ENCODE data around the gene MAP4. TPM values are rescaled to one million over a fixed set of nuclear protein-coding genes. Genes with fewer than 3 reads are reported as not detected.

MAP4 gene
- total RNA-seq, 1 donor from 2014 or later: 54.6 TPM

DNA sequence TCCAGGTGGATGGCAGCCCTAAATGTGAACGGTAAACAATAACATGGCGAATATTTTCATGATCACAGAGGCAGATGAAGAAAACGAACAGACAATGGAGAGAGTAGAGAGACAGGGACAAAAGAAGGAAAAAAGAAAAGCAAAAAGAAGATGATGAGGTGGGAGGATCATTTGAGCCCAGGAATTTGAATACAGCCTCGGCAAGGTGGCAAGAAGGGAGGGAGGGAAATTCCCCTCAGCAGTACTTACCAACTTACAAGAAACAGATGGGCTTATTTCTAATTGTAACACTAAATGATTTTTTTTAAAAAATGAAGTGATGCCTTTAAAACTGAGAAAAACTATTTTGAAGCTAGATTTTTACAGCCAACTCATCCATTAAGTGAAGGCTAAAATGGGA lies 6.0 kb upstream of the MAP4 start:
- no peak for DNase-seq (ENCODE audit: low spot score)
- TF ChIP-seq CTCF (IDR thresholded peaks at IDR 0.05): no peak
- TF ChIP-seq EZH2 (IDR thresholded peaks at IDR 0.05): no peak
- TF ChIP-seq EZH2phosphoT487 (IDR thresholded peaks at IDR 0.05): no peak
- peaks cover 16% of the 10 kb centered on the region for H3K4me1 ChIP-seq
- no peaks in the 10 kb centered on the region for H3K27me3 ChIP-seq
- H3K9me3 ChIP-seq (ENCODE audit: low read depth): no peaks in the 10 kb centered on the region
- H3K27ac Mint-ChIP-seq: no peak overlapping the region
- peaks cover 18% of the 10 kb centered on the region for H3K4me1 Mint-ChIP-seq
- no peak overlapping the region for H3K27ac ChIP-seq
- H3K79me2 ChIP-seq (ENCODE audit: low read depth): peaks cover 65% of the 10 kb centered on the region
- peaks cover 6% of the 10 kb centered on the region for H3K36me3 Mint-ChIP-seq
- no peaks in the 10 kb centered on the region for H3K36me3 ChIP-seq
- H3K4me3 ChIP-seq: no peak overlapping the region
- H3K4me3 Mint-ChIP-seq: no peak overlapping the region
- H3K9ac ChIP-seq: no peak overlapping the region
- no peaks in the 10 kb centered on the region for H3F3A ChIP-seq (ENCODE audit: low read depth)
- no peak overlapping the region for H3K4me2 ChIP-seq
- H3K9me3 Mint-ChIP-seq: peaks cover 2% of the 10 kb centered on the region
- peaks cover 11% of the 10 kb centered on the region for H4K20me1 ChIP-seq (ENCODE audit: low read depth)
- no peak overlapping the region for H2AFZ ChIP-seq (replicated peaks)
- H3K27me3 Mint-ChIP-seq (ENCODE audit: insufficient read depth, low read depth): no peaks in the 10 kb centered on the region

DNA sequence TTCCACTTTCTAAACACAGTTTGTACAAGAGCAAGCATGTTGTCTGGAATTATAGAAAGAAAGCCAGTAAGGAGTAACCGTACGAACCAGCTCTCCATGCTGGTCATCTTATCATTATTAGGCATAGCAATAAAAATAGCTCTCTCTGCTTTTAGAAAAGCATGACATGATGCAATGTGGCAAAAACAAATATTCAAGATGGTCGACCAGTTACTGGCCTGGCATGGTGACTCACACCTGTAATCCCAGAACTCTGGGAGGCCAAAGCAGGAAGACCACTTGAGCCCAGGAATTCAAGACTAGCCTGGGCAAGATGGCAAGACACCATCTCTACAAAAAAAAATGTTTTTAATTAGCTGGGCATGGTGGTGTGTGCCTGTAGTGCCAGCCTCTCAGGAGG lies 2.6 kb upstream of the MAP4 start:
- Mint-ChIP-seq H3K4me3 (no peak overlapping the region), H3K27ac (no peak overlapping the region), H3K27me3 (ENCODE audit: insufficient read depth, low read depth) (no peaks in the 10 kb centered on the region), H3K4me1 (peaks cover 45% of the 10 kb centered on the region), H3K9me3 (peaks cover 2% of the 10 kb centered on the region), H3K36me3 (peaks cover 6% of the 10 kb centered on the region)
- no peak overlapping the region for H3K27ac ChIP-seq
- H4K20me1 ChIP-seq (ENCODE audit: low read depth): peaks cover 28% of the 10 kb centered on the region
- no peaks in the 10 kb centered on the region for H3K36me3 ChIP-seq
- no peak overlapping the region for H2AFZ ChIP-seq (replicated peaks)
- H3K4me2 ChIP-seq: no peak overlapping the region
- H3K9me3 ChIP-seq (ENCODE audit: low read depth): no peaks in the 10 kb centered on the region
- no peak for TF ChIP-seq EZH2 (IDR thresholded peaks at IDR 0.05)
- TF ChIP-seq CTCF (IDR thresholded peaks at IDR 0.05): no peak
- TF ChIP-seq EZH2phosphoT487 (IDR thresholded peaks at IDR 0.05): no peak
- H3K4me1 ChIP-seq: peaks cover 20% of the 10 kb centered on the region
- H3K9ac ChIP-seq: no peak overlapping the region
- no peaks in the 10 kb centered on the region for H3K27me3 ChIP-seq
- no peak for DNase-seq (ENCODE audit: low spot score)
- H3K79me2 ChIP-seq (ENCODE audit: low read depth): peaks cover 62% of the 10 kb centered on the region
- H3K4me3 ChIP-seq: no peak overlapping the region
- H3F3A ChIP-seq (ENCODE audit: low read depth): no peaks in the 10 kb centered on the region

DNA sequence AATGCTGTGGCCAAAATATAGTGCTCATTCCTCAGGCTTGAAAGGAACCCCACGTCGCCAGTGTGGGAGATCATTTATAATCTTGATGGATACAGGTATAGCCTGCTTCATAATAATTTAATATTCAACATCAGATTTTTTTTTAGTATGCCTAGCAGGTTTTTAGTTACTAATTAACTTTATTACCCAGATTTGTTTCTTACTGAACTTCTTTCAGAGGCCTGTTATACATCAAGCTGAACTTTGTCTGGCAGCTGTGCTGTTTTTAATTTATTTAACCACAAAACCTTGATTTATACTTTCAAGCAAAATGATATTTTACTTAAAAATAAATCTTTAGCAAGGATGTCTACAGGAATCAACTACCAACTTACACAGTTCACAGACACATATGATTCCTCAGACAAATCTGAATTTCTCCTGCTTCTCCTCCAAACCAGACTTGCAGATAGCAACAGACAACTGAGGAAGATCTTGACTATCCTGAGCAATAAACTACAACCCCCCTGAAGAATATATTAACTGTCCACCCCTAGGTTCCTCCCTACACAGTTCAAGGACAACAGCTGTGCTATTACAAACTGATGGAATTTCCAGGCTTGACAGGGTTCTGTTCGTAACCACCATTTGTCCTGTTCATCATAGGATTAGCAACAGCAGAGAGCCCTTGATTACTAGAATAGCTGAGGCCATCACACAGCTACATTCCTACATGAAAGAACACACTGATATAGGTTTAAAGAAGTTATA lies 610 bp downstream of the MAP4 start:
- Histone ChIP-seq H3K9ac (no peak overlapping the region), H3K9me3 (ENCODE audit: low read depth) (no peaks in the 10 kb centered on the region), H4K20me1 (ENCODE audit: low read depth) (peaks cover 29% of the 10 kb centered on the region), H3K27me3 (no peaks in the 10 kb centered on the region), H3K36me3 (no peaks in the 10 kb centered on the region), H3K79me2 (ENCODE audit: low read depth) (peaks cover 51% of the 10 kb centered on the region), H3F3A (ENCODE audit: low read depth) (no peaks in the 10 kb centered on the region), H3K27ac (no peak overlapping the region), H3K4me1 (peaks cover 5% of the 10 kb centered on the region), H3K4me2 (no peak overlapping the region), H2AFZ (replicated peaks) (no peak overlapping the region), H3K4me3 (no peak overlapping the region)
- H3K36me3 Mint-ChIP-seq: peaks cover 11% of the 10 kb centered on the region
- peaks cover 54% of the 10 kb centered on the region for H3K4me1 Mint-ChIP-seq
- DNase-seq (ENCODE audit: low spot score): peak; percentile 6
- TF ChIP-seq EZH2phosphoT487 (IDR thresholded peaks at IDR 0.05): no peak
- TF ChIP-seq CTCF (IDR thresholded peaks at IDR 0.05): no peak
- no peak for TF ChIP-seq EZH2 (IDR thresholded peaks at IDR 0.05)
- no peaks in the 10 kb centered on the region for H3K27me3 Mint-ChIP-seq (ENCODE audit: insufficient read depth, low read depth)
- H3K9me3 Mint-ChIP-seq: peaks cover 2% of the 10 kb centered on the region
- peak overlapping the region; percentile 38 for H3K27ac Mint-ChIP-seq
- no peak overlapping the region for H3K4me3 Mint-ChIP-seq

Measured in neural progenitor cell (in vitro differentiated cells).